Fibroblast of lung (primary cell): ENCODE data around the gene IQSEC3.

Source experiments
- EZH2 ChIP-seq: IDR thresholded peaks from 2 replicates; pipeline ENCODE4 v1.5.1; 2012; ENCODE audit warnings: low read length, control low read depth, mild to moderate bottlenecking; ENCODE audit errors: missing control alignments
- TF ChIP-seq, protein P1 (sequence below), 2 donors: IDR thresholded peaks in 1 of 2; conservative IDR thresholded peaks in 1 of 2; 1 replicate in 1 of 2; 2 replicates in 1 of 2; pipeline ENCODE4 v1.5.1; 2011 to 2012; ENCODE audit warnings: low read length in 2 of 2, control low read depth in 1 of 2, inconsistent platforms in 1 of 2, low read depth in 1 of 2, mild to moderate bottlenecking in 1 of 2

DNA sequence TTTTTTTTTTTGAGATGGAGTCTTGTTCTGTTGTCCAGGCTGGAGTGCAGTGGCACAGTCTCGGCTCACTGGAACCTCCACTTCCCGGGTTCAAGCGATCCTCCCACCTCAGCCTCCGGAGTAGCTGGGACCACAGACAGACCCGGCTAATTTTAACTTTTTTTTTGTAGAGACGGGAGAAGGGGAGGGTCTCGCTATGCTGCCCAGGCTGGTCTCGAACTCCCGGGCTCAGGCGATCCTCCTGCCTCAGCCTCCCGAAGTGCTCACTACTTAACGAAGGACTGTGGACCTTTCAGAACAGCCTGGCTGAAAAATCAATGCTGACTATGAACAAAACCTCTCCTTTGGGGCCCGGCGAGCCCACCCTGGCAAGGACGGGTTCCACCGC, 136.5 kb downstream of the IQSEC3 start:
- no peak for TF ChIP-seq EZH2
- TF ChIP-seq, protein P1, sequence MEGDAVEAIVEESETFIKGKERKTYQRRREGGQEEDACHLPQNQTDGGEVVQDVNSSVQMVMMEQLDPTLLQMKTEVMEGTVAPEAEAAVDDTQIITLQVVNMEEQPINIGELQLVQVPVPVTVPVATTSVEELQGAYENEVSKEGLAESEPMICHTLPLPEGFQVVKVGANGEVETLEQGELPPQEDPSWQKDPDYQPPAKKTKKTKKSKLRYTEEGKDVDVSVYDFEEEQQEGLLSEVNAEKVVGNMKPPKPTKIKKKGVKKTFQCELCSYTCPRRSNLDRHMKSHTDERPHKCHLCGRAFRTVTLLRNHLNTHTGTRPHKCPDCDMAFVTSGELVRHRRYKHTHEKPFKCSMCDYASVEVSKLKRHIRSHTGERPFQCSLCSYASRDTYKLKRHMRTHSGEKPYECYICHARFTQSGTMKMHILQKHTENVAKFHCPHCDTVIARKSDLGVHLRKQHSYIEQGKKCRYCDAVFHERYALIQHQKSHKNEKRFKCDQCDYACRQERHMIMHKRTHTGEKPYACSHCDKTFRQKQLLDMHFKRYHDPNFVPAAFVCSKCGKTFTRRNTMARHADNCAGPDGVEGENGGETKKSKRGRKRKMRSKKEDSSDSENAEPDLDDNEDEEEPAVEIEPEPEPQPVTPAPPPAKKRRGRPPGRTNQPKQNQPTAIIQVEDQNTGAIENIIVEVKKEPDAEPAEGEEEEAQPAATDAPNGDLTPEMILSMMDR (conservative IDR thresholded peaks at IDR 0.05 in 1 of 2, IDR thresholded peaks at IDR 0.05 in 1 of 2; ENCODE audit: low read depth in 1 of 2, low read length in 2 of 2), result no peak
